ENCODE results near the gene UGT8. TPM values are rescaled to one million over a fixed set of nuclear protein-coding genes. Genes with fewer than 3 reads are reported as not detected.

UGT8 gene
- total RNA-seq, 2 experiments from 2014 or later: 17.5 to 18.5 TPM

- Histone ChIP-seq H4K20me1 (ENCODE audit: insufficient read depth, low read length) (peaks cover 2% of the 10 kb centered on the region; the same call in 1 of the 2 replicates), H3K9me2 (ENCODE audit: insufficient read depth, low read length) (no peaks in the 10 kb centered on the region), H3K79me2 (ENCODE audit: insufficient read depth, low read depth, low read length) (peaks cover 93% of the 10 kb centered on the region), H3K27ac (ENCODE audit: low read depth, low read length, poor library complexity, severe bottlenecking) (no peak overlapping the region), H3K4me2 (ENCODE audit: low read length) (peak overlapping the region; percentile 84), H3K4me1 (ENCODE audit: insufficient read depth, low read length, poor library complexity, severe bottlenecking) (peaks cover 49% of the 10 kb centered on the region), H3K4me3 (ENCODE audit: low read depth, low read length, poor library complexity, severe bottlenecking) (no peak overlapping the region), H3K36me3 (ENCODE audit: insufficient read depth, low read length) (no peaks in the 10 kb centered on the region; the same call in 1 of the 2 replicates), H2AFZ (ENCODE audit: low read length) (no peak overlapping the region), H3K9me3 (ENCODE audit: low read length) (no peaks in the 10 kb centered on the region)
- intact Hi-C loops (cut with micrococcal nuclease; ENCODE audit: unreplicated experiment): loop anchor here (10.0 kb wide), 2 partner anchors 1041 to 1971 kb away; partner anchors contain the start of genes LARP7 and ZGRF1
- no peak for DNase-seq (ENCODE audit: low spot score)
- ChIA-PET POLR2A (interaction anchor here (0.5 to 1.7 kb wide), 4 partner anchors 10 to 845 kb away, joined by 3 to 10 read pairs (median 4); no protein-coding TSS in a partner anchor), CTCF (ENCODE audit: unreplicated experiment) (interaction anchor here (1.1 kb wide), 1 partner anchor 12 kb away, joined by 3 read pairs; no protein-coding TSS in a partner anchor)
- no TSS peak for BruUV-seq (replicated peaks)
- TF ChIP-seq EZH2phosphoT487 (IDR thresholded peaks at IDR 0.05; ENCODE audit: borderline replicate concordance, low read depth, low read length) (no peak), CTCF (conservative IDR thresholded peaks at IDR 0.05; ENCODE audit: low read length) (no peak)
Measured at GRCh38 chr4:114606245-114606644, 7.6 kb downstream of the UGT8 start.

GRCh38 chr4:114607056-114607455, 8.4 kb downstream of the UGT8 start:
- BruUV-seq (replicated peaks): no TSS peak
- H2AFZ ChIP-seq (ENCODE audit: low read length): no peak overlapping the region
- H3K9me2 ChIP-seq (ENCODE audit: insufficient read depth, low read length): no peaks in the 10 kb centered on the region
- ChIA-PET POLR2A (interaction anchor here (0.7 to 1.8 kb wide), 4 partner anchors 8 to 34 kb away, joined by 3 to 10 read pairs (median 3); partner anchors contain the start of gene UGT8), CTCF (ENCODE audit: unreplicated experiment) (interaction anchor here (1.1 kb wide), 1 partner anchor 12 kb away, joined by 3 read pairs; no protein-coding TSS in a partner anchor)
- intact Hi-C loops (cut with micrococcal nuclease; ENCODE audit: unreplicated experiment): loop anchor here (10.0 kb wide), 2 partner anchors 1042 to 1972 kb away; partner anchors contain the start of genes LARP7 and ZGRF1
- DNase-seq (ENCODE audit: low spot score): no peak
- no peaks in the 10 kb centered on the region for H4K20me1 ChIP-seq (ENCODE audit: insufficient read depth, low read length)
- no peak overlapping the region for H3K27ac ChIP-seq (ENCODE audit: low read depth, low read length, poor library complexity, severe bottlenecking)
- H3K4me2 ChIP-seq (ENCODE audit: low read length): no peak overlapping the region
- peaks cover 91% of the 10 kb centered on the region for H3K79me2 ChIP-seq (ENCODE audit: insufficient read depth, low read depth, low read length)
- TF ChIP-seq EZH2phosphoT487 (IDR thresholded peaks at IDR 0.05; ENCODE audit: borderline replicate concordance, low read depth, low read length) (no peak), CTCF (conservative IDR thresholded peaks at IDR 0.05; ENCODE audit: low read length) (no peak)
- no peaks in the 10 kb centered on the region; the same call in 1 of the 2 replicates for H3K36me3 ChIP-seq (ENCODE audit: insufficient read depth, low read length)
- H3K9me3 ChIP-seq (ENCODE audit: low read length): no peaks in the 10 kb centered on the region
- no peak overlapping the region for H3K4me3 ChIP-seq (ENCODE audit: low read depth, low read length, poor library complexity, severe bottlenecking)
- peaks cover 43% of the 10 kb centered on the region for H3K4me1 ChIP-seq (ENCODE audit: insufficient read depth, low read length, poor library complexity, severe bottlenecking)

- ChIA-PET CTCF (ENCODE audit: unreplicated experiment) (no interaction called here), POLR2A (interaction anchor here (0.6 to 1.4 kb wide), 3 partner anchors 10 to 1182 kb away, joined by 3 to 9 read pairs (median 6); no protein-coding TSS in a partner anchor)
- no peaks in the 10 kb centered on the region for H3K9me2 ChIP-seq (ENCODE audit: insufficient read depth, low read length)
- TF ChIP-seq CTCF (conservative IDR thresholded peaks at IDR 0.05; ENCODE audit: low read length) (no peak), EZH2phosphoT487 (IDR thresholded peaks at IDR 0.05; ENCODE audit: borderline replicate concordance, low read depth, low read length) (no peak)
- peak overlapping the region; percentile 39 for H3K4me2 ChIP-seq (ENCODE audit: low read length)
- BruUV-seq (replicated peaks): no TSS peak
- peaks cover 50% of the 10 kb centered on the region for H3K79me2 ChIP-seq (ENCODE audit: insufficient read depth, low read depth, low read length)
- H3K4me3 ChIP-seq (ENCODE audit: low read depth, low read length, poor library complexity, severe bottlenecking): no peak overlapping the region
- intact Hi-C loops (cut with micrococcal nuclease; ENCODE audit: unreplicated experiment): no loop called here
- peaks cover 8% of the 10 kb centered on the region for H4K20me1 ChIP-seq (ENCODE audit: insufficient read depth, low read length)
- no peak overlapping the region for H2AFZ ChIP-seq (ENCODE audit: low read length)
- H3K9me3 ChIP-seq (ENCODE audit: low read length): no peaks in the 10 kb centered on the region
- DNase-seq (ENCODE audit: low spot score): no peak
- peaks cover 13% of the 10 kb centered on the region for H3K4me1 ChIP-seq (ENCODE audit: insufficient read depth, low read length, poor library complexity, severe bottlenecking)
- H3K27ac ChIP-seq (ENCODE audit: low read depth, low read length, poor library complexity, severe bottlenecking): no peak overlapping the region
- H3K36me3 ChIP-seq (ENCODE audit: insufficient read depth, low read length): no peaks in the 10 kb centered on the region; the same call in 1 of the 2 replicates
Measured at GRCh38 chr4:114613560-114613959, 15.0 kb downstream of the UGT8 start.
